SK-N-MC (cell line): ENCODE data around the gene SIX3.

Source experiments
- DNase-seq: peaks from one replicate; pipeline ENCODE4 v3.0.0-alpha.2; 2011; ENCODE audit warnings: low read depth, low spot score
- H3K27ac ChIP-seq: fragments of 200-600 bp; sonication (generic); 2 replicates; pipeline ENCODE4 v1.5.1; 2016; ENCODE audit warnings: mixed run types
- H3K36me3 ChIP-seq: fragments of 200-600 bp; sonication (generic); 2 replicates; pipeline ENCODE4 v1.6.1; 2017; ENCODE audit warnings: antibody characterized with exemption, low read length, mixed read lengths; ENCODE audit not compliant: insufficient read depth
- H3K4me3 ChIP-seq: fragments of 200-600 bp; sonication (generic); 2 replicates; pipeline ENCODE4 v1.5.1; 2016
- H3K9ac ChIP-seq: fragments of 200-600 bp; sonication (generic); 2 replicates; pipeline ENCODE4 v1.8.0; 2017; ENCODE audit warnings: mixed run types, mixed read lengths; ENCODE audit not compliant: insufficient read length
- H3K9me3 ChIP-seq: fragments of 200-600 bp; sonication (generic); 2 replicates; pipeline ENCODE4 v1.6.1; 2017; ENCODE audit warnings: low read depth, mild to moderate bottlenecking, antibody characterized with exemption, low read length, moderate library complexity, mixed read lengths
- EZH2 ChIP-seq: fragments of 200-600 bp; sonication (generic); IDR thresholded peaks from one replicate; pipeline ENCODE4 v1.6.1; 2017; ENCODE audit warnings: antibody characterized with exemption
- FOXP2 ChIP-seq: optimal IDR thresholded peaks from 2 replicates; pipeline ENCODE3; 2011; ENCODE audit warnings: mild to moderate bottlenecking, moderate library complexity; ENCODE audit not compliant: insufficient read depth; ENCODE audit errors: extremely low read length, control extremely low read depth
- POLR2AphosphoS5 ChIP-seq: IDR thresholded peaks from 2 replicates; pipeline ENCODE4 v1.6.1; 2012; ENCODE audit warnings: mild to moderate bottlenecking, low read depth, low read length, borderline replicate concordance

SIX3 gene

GRCh38 chr2:44944952-44945612 lies 3.6 kb downstream of the SIX3 start:
- H3K9me3 ChIP-seq = no peaks in the 10 kb centered on the region
- DNase-seq = no peak
- H3K9ac ChIP-seq = no peak overlapping the region
- H3K36me3 ChIP-seq = no peaks in the 10 kb centered on the region
- H3K27ac ChIP-seq = no peak overlapping the region
- TF ChIP-seq FOXP2 (no peak), EZH2 (no peak), POLR2AphosphoS5 (no peak)
- no peak overlapping the region for H3K4me3 ChIP-seq

- TF ChIP-seq FOXP2 = no peak
- H3K36me3 ChIP-seq = no peaks in the 10 kb centered on the region
- DNase-seq = no peak
Measured at GRCh38 chr2:44945676-44946371, 4.3 kb downstream of the SIX3 start.

GRCh38 chr2:44946372-44947027 lies 5.0 kb downstream of the SIX3 start:
- Histone ChIP-seq H3K27ac (no peak overlapping the region), H3K4me3 (no peak overlapping the region), H3K9me3 (no peaks in the 10 kb centered on the region), H3K36me3 (no peaks in the 10 kb centered on the region), H3K9ac (no peak overlapping the region)
- no peak for DNase-seq
- TF ChIP-seq POLR2AphosphoS5 (no peak), EZH2 (no peak), FOXP2 (no peak)

More at GRCh38 chr2:44945676-44946371, 4.3 kb downstream of the SIX3 start:
- Histone ChIP-seq H3K9me3 (no peaks in the 10 kb centered on the region), H3K4me3 (no peak overlapping the region), H3K9ac (no peak overlapping the region), H3K27ac (no peak overlapping the region)

- Histone ChIP-seq H3K9me3 (no peaks in the 10 kb centered on the region), H3K27ac (no peak overlapping the region), H3K9ac (no peak overlapping the region), H3K36me3 (no peaks in the 10 kb centered on the region), H3K4me3 (no peak overlapping the region)
- no peak for DNase-seq
- TF ChIP-seq EZH2 (no peak), POLR2AphosphoS5 (no peak), FOXP2 (no peak)
Measured at GRCh38 chr2:44947028-44947375, 5.5 kb downstream of the SIX3 start.

- TF ChIP-seq POLR2AphosphoS5 (no peak), EZH2 (no peak), FOXP2 (no peak)
- H3K9me3 ChIP-seq = no peaks in the 10 kb centered on the region
- no peaks in the 10 kb centered on the region for H3K36me3 ChIP-seq
- no peak overlapping the region for H3K9ac ChIP-seq
- H3K4me3 ChIP-seq = no peak overlapping the region
- H3K27ac ChIP-seq = no peak overlapping the region
- DNase-seq = no peak
Measured at GRCh38 chr2:44948565-44949328, 7.2 kb downstream of the SIX3 start.

GRCh38 chr2:44949329-44950151 lies 8.0 kb downstream of the SIX3 start:
- TF ChIP-seq POLR2AphosphoS5 (no peak), EZH2 (no peak), FOXP2 (no peak)
- no peak overlapping the region for H3K27ac ChIP-seq

GRCh38 chr2:44950646-44951045 lies 9.1 kb downstream of the SIX3 start:
- no peaks in the 10 kb centered on the region for H3K36me3 ChIP-seq
- H3K9ac ChIP-seq = no peak overlapping the region
- H3K27ac ChIP-seq = no peak overlapping the region
- no peaks in the 10 kb centered on the region for H3K9me3 ChIP-seq
- DNase-seq = no peak
- H3K4me3 ChIP-seq = no peak overlapping the region
- no peak for TF ChIP-seq POLR2AphosphoS5
- TF ChIP-seq FOXP2 = no peak
- TF ChIP-seq EZH2 = no peak

More at GRCh38 chr2:44949329-44950151, 8.0 kb downstream of the SIX3 start:
- Histone ChIP-seq H3K4me3 (no peak overlapping the region), H3K36me3 (no peaks in the 10 kb centered on the region), H3K9me3 (no peaks in the 10 kb centered on the region), H3K9ac (no peak overlapping the region)
- no peak for DNase-seq

- H3K9ac ChIP-seq = no peak overlapping the region
- no peak overlapping the region for H3K27ac ChIP-seq
- no peak for DNase-seq
- no peak overlapping the region for H3K4me3 ChIP-seq
- H3K9me3 ChIP-seq = no peaks in the 10 kb centered on the region
- no peaks in the 10 kb centered on the region for H3K36me3 ChIP-seq
- TF ChIP-seq EZH2 = no peak
Measured at GRCh38 chr2:44951124-44951523, 9.6 kb downstream of the SIX3 start.
